CD4-positive, alpha-beta memory T cell (primary cell): ENCODE results near the gene PTPRJ. TPM values are rescaled to one million over a fixed set of nuclear protein-coding genes. Genes with fewer than 3 reads are reported as not detected.

Experiments
- CTCF ChIA-PET: fragments of 350-600 bp; sonication (Branson Sonifier 250); formaldehyde crosslinking; loops from one replicate; lab custom pipeline; 2021; ENCODE audit warnings: inconsistent platforms; ENCODE audit not compliant: partially characterized antibody; lab: Charles Lee
- POLR2A ChIA-PET: fragments of 350-600 bp; sonication (Branson Sonifier 250); formaldehyde crosslinking; loops from one replicate; lab custom pipeline; 2021; ENCODE audit not compliant: partially characterized antibody; lab: Charles Lee
- DNase-seq, 5 donors: peaks; one replicate each; pipeline versions ENCODE4 v3.0.0 to v3.0.0-alpha.2; 2020 to 2022; ENCODE audit warnings: mixed read lengths in 1 of 5
- H3K27ac ChIP-seq: one replicate; pipeline ENCODE4 v1.7.0; 2013; ENCODE audit warnings: low read depth, low read length
- H3K27me3 ChIP-seq: 2 replicates; pipeline ENCODE4 v1.7.0; 2013; ENCODE audit warnings: mild to moderate bottlenecking, low read length, moderate library complexity; ENCODE audit not compliant: insufficient read depth
- H3K36me3 ChIP-seq: 2 replicates; pipeline ENCODE4 v1.7.0; 2013; ENCODE audit warnings: mild to moderate bottlenecking, low read length, moderate library complexity; ENCODE audit not compliant: insufficient read depth
- H3K4me1 ChIP-seq: 2 replicates; pipeline ENCODE4 v1.7.0; 2013; ENCODE audit warnings: mild to moderate bottlenecking, low read length, moderate library complexity; ENCODE audit not compliant: insufficient read depth
- H3K4me3 ChIP-seq, 2 donors: one replicate each; pipeline ENCODE4 v1.7.0; 2013; ENCODE audit warnings: low read length in 2 of 2, mild to moderate bottlenecking in 1 of 2
- H3K9me3 ChIP-seq, 2 donors: one replicate each; pipeline ENCODE4 v1.7.0; 2013; ENCODE audit warnings: low read length in 2 of 2, control low read depth in 1 of 2; ENCODE audit not compliant: control insufficient read depth in 1 of 2
- H3K27ac Mint-ChIP-seq, 7 donors: one replicate each; pipeline ENCODE4 v1.8.0; 2020 to 2021; ENCODE audit warnings: mixed read lengths in 7 of 7, mild to moderate bottlenecking in 6 of 7, inconsistent platforms in 3 of 7, moderate library complexity in 3 of 7
- H3K27me3 Mint-ChIP-seq, 2 donors: one replicate each; pipeline ENCODE4 v1.8.0; 2020 to 2021; ENCODE audit warnings: mixed read lengths in 2 of 2
- H3K36me3 Mint-ChIP-seq, 2 donors: one replicate each; pipeline ENCODE4 v1.8.0; 2020 to 2021; ENCODE audit warnings: mixed read lengths in 2 of 2, inconsistent platforms in 1 of 2, mild to moderate bottlenecking in 1 of 2
- H3K4me1 Mint-ChIP-seq, 4 donors: one replicate each; pipeline ENCODE4 v1.8.0; 2020 to 2021; ENCODE audit warnings: mixed read lengths in 4 of 4, mild to moderate bottlenecking in 1 of 4
- H3K4me3 Mint-ChIP-seq, 8 donors: one replicate each; pipeline ENCODE4 v1.8.0; 2020 to 2021; ENCODE audit warnings: mixed read lengths in 8 of 8, mild to moderate bottlenecking in 7 of 8, moderate library complexity in 6 of 8, inconsistent platforms in 3 of 8
- H3K9me3 Mint-ChIP-seq, 8 donors: one replicate each; pipeline ENCODE4 v1.8.0; 2020 to 2021; ENCODE audit warnings: mixed read lengths in 8 of 8, mild to moderate bottlenecking in 5 of 8, inconsistent platforms in 3 of 8, moderate library complexity in 1 of 8
- intact Hi-C: fragments of 100-400 bp; cut with micrococcal nuclease; formaldehyde crosslinking; loops from one replicate; pipeline ENCODE4 v1.15.1; 2023
- polyA plus RNA-seq, 2 donors: library from polyadenylated mRNA; unstranded; fragments of 300-500 nt; fragmentation: Illumina TruSeq; gene quantifications; one replicate each; pipeline ENCODE4 v1.2.3, GENCODE V29; 2021
- total RNA-seq, 2 experiments: library from RNA; stranded (reverse); gene quantifications; one replicate each; pipeline ENCODE4 v1.2.3, GENCODE V29; 2021

Gene PTPRJ
- total and polyA plus RNA-seq, 4 experiments from 2014 or later = 3.3 to 57.9 (median 37.2) TPM

GRCh38 chr11:48001438-48002021, 21.2 kb downstream of the PTPRJ start:
- H3K9me3 ChIP-seq = no peaks in the 10 kb centered on the region
- Mint-ChIP-seq H3K4me1 (peaks cover 61 to 93% (median 80%) of the 10 kb centered on the region in 4 donors), H3K36me3 (peaks cover 0 to 1% of the 10 kb centered on the region in 2 donors), H3K9me3 (peaks cover 0 to 1% (median 0%) of the 10 kb centered on the region in 8 donors), H3K27me3 (no peaks in the 10 kb centered on the region), H3K27ac (peak overlapping the region; percentile 90 to 99 (median 97)), H3K4me3 (peak overlapping the region; percentile 66 to 93 (median 76))
- H3K4me3 ChIP-seq = peak overlapping the region in 1 of 2 donors; percentile 14
- CTCF ChIA-PET = interaction anchor here (0.8 to 5.0 kb wide), 12 partner anchors 9 to 107 kb away, joined by 3 to 29 read pairs (median 10); no protein-coding TSS in a partner anchor
- peak overlapping the region; percentile 65 for H3K27ac ChIP-seq
- H3K36me3 ChIP-seq = no peaks in the 10 kb centered on the region
- POLR2A ChIA-PET = interaction anchor here (0.6 to 15.6 kb wide), 21 partner anchors 8 to 109 kb away, joined by 3 to 296 read pairs (median 5); no protein-coding TSS in a partner anchor
- peak; percentile 90 to 97 (median 95) for DNase-seq
- H3K4me1 ChIP-seq = peaks cover 95% of the 10 kb centered on the region
- intact Hi-C loops = loop anchor here (1.0 to 5.0 kb wide), 7 partner anchors 12 to 234 kb away; partner anchors contain the start of genes FNBP4 and PTPRJ
- H3K27me3 ChIP-seq = no peaks in the 10 kb centered on the region

GRCh38 chr11:48002561-48002960, 22.2 kb downstream of the PTPRJ start:
- H3K36me3 Mint-ChIP-seq = no peaks in the 10 kb centered on the region
- H3K9me3 Mint-ChIP-seq = peaks cover 0 to 1% (median 0%) of the 10 kb centered on the region in 8 donors
- ChIA-PET CTCF (interaction anchor here (0.5 to 5.0 kb wide), 10 partner anchors 8 to 109 kb away, joined by 3 to 29 read pairs (median 10); no protein-coding TSS in a partner anchor), POLR2A (interaction anchor here (0.7 to 15.6 kb wide), 10 partner anchors 13 to 108 kb away, joined by 3 to 296 read pairs (median 5); no protein-coding TSS in a partner anchor)
- H3K4me3 Mint-ChIP-seq = peak overlapping the region in 7 of 8 donors; percentile 67 to 93 (median 77)
- peak in 1 of 5 donors; percentile 41 for DNase-seq
- H3K27me3 ChIP-seq = no peaks in the 10 kb centered on the region
- no peaks in the 10 kb centered on the region for H3K36me3 ChIP-seq
- peaks cover 61 to 92% (median 76%) of the 10 kb centered on the region in 4 donors for H3K4me1 Mint-ChIP-seq
- H3K4me3 ChIP-seq = peak overlapping the region in 1 of 2 donors; percentile 10
- no peaks in the 10 kb centered on the region for H3K9me3 ChIP-seq
- H3K4me1 ChIP-seq = peaks cover 95% of the 10 kb centered on the region
- H3K27ac Mint-ChIP-seq = peak overlapping the region; percentile 90 to 99 (median 97)
- intact Hi-C loops = loop anchor here (5.0 kb wide), 1 partner anchor 140 kb away; no protein-coding TSS in a partner anchor
- no peaks in the 10 kb centered on the region for H3K27me3 Mint-ChIP-seq
- H3K27ac ChIP-seq = peak overlapping the region; percentile 65

GRCh38 chr11:48003926-48004325, 23.6 kb downstream of the PTPRJ start:
- peak overlapping the region; percentile 87 to 98 (median 96) for H3K27ac Mint-ChIP-seq
- peaks cover 0 to 1% (median 0%) of the 10 kb centered on the region in 8 donors for H3K9me3 Mint-ChIP-seq
- Histone ChIP-seq H3K36me3 (no peaks in the 10 kb centered on the region), H3K9me3 (no peaks in the 10 kb centered on the region), H3K27me3 (no peaks in the 10 kb centered on the region), H3K27ac (peak overlapping the region; percentile 58), H3K4me1 (peaks cover 91% of the 10 kb centered on the region), H3K4me3 (no peak overlapping the region)
- H3K27me3 Mint-ChIP-seq = no peaks in the 10 kb centered on the region
- ChIA-PET CTCF (interaction anchor here (1.4 to 5.0 kb wide), 7 partner anchors 9 to 107 kb away, joined by 3 to 29 read pairs (median 6); no protein-coding TSS in a partner anchor), POLR2A (interaction anchor here (1.5 to 15.6 kb wide), 5 partner anchors 12 to 104 kb away, joined by 3 to 296 read pairs (median 64); no protein-coding TSS in a partner anchor)
- intact Hi-C loops = loop anchor here (5.0 kb wide), 1 partner anchor 142 kb away; no protein-coding TSS in a partner anchor
- no peak for DNase-seq
- H3K4me3 Mint-ChIP-seq = peak overlapping the region in 7 of 8 donors; percentile 58 to 91 (median 75)
- H3K4me1 Mint-ChIP-seq = peaks cover 57 to 89% (median 74%) of the 10 kb centered on the region in 4 donors
- H3K36me3 Mint-ChIP-seq = no peaks in the 10 kb centered on the region

- intact Hi-C loops = loop anchor here (5.0 kb wide), 1 partner anchor 142 kb away; no protein-coding TSS in a partner anchor
- Histone ChIP-seq H3K36me3 (no peaks in the 10 kb centered on the region), H3K4me1 (peaks cover 91% of the 10 kb centered on the region), H3K27me3 (no peaks in the 10 kb centered on the region), H3K27ac (peak overlapping the region; percentile 58), H3K4me3 (no peak overlapping the region), H3K9me3 (no peaks in the 10 kb centered on the region)
- peak overlapping the region; percentile 87 to 98 (median 96) for H3K27ac Mint-ChIP-seq
- H3K9me3 Mint-ChIP-seq = peaks cover 0 to 1% (median 0%) of the 10 kb centered on the region in 8 donors
- DNase-seq = peak in 1 of 5 donors; percentile 41
- ChIA-PET POLR2A (interaction anchor here (1.8 to 15.6 kb wide), 4 partner anchors 11 to 104 kb away, joined by 4 to 296 read pairs (median 124); no protein-coding TSS in a partner anchor), CTCF (interaction anchor here (1.4 to 5.0 kb wide), 6 partner anchors 16 to 106 kb away, joined by 3 to 29 read pairs (median 6); no protein-coding TSS in a partner anchor)
- no peaks in the 10 kb centered on the region for H3K27me3 Mint-ChIP-seq
- H3K36me3 Mint-ChIP-seq = no peaks in the 10 kb centered on the region
- peak overlapping the region in 7 of 8 donors; percentile 58 to 91 (median 75) for H3K4me3 Mint-ChIP-seq
- H3K4me1 Mint-ChIP-seq = peaks cover 57 to 89% (median 73%) of the 10 kb centered on the region in 4 donors
Measured at GRCh38 chr11:48004456-48004855, 24.1 kb downstream of the PTPRJ start.

GRCh38 chr11:48005136-48005535, 24.8 kb downstream of the PTPRJ start:
- H3K9me3 ChIP-seq = no peaks in the 10 kb centered on the region

GRCh38 chr11:48005831-48006270, 25.5 kb downstream of the PTPRJ start:
- CTCF ChIA-PET = interaction anchor here (0.6 to 2.8 kb wide), 9 partner anchors 8 to 153 kb away, joined by 3 to 10 read pairs (median 4); no protein-coding TSS in a partner anchor
- peak overlapping the region; percentile 4 to 31 for H3K4me3 ChIP-seq

More at GRCh38 chr11:48005136-48005535, 24.8 kb downstream of the PTPRJ start:
- ChIA-PET CTCF (interaction anchor here (0.6 to 2.8 kb wide), 8 partner anchors 9 to 152 kb away, joined by 3 to 10 read pairs (median 4); no protein-coding TSS in a partner anchor), POLR2A (interaction anchor here (0.8 to 15.6 kb wide), 5 partner anchors 9 to 53 kb away, joined by 3 to 296 read pairs (median 16); partner anchors contain the start of gene PTPRJ)
- peak in 3 of 5 donors; percentile 50 to 79 (median 59) for DNase-seq
- H3K4me3 Mint-ChIP-seq = peak overlapping the region; percentile 58 to 91 (median 78)
- H3K4me1 Mint-ChIP-seq = peaks cover 58 to 87% (median 73%) of the 10 kb centered on the region in 4 donors
- H3K27me3 Mint-ChIP-seq = no peaks in the 10 kb centered on the region
- peak overlapping the region; percentile 87 to 98 (median 96) for H3K27ac Mint-ChIP-seq
- intact Hi-C loops = no loop called here
- H3K27ac ChIP-seq = peak overlapping the region; percentile 58
- H3K36me3 Mint-ChIP-seq = no peaks in the 10 kb centered on the region
- peaks cover 0 to 1% (median 0%) of the 10 kb centered on the region in 8 donors for H3K9me3 Mint-ChIP-seq
- H3K36me3 ChIP-seq = no peaks in the 10 kb centered on the region
- no peaks in the 10 kb centered on the region for H3K27me3 ChIP-seq
- H3K4me1 ChIP-seq = peaks cover 91% of the 10 kb centered on the region
- peak overlapping the region in 1 of 2 donors; percentile 4 for H3K4me3 ChIP-seq

More at GRCh38 chr11:48005831-48006270, 25.5 kb downstream of the PTPRJ start:
- H3K36me3 Mint-ChIP-seq = no peaks in the 10 kb centered on the region
- H3K4me3 Mint-ChIP-seq = peak overlapping the region; percentile 58 to 91 (median 78)
- no peaks in the 10 kb centered on the region for H3K27me3 Mint-ChIP-seq
- Histone ChIP-seq H3K27me3 (no peaks in the 10 kb centered on the region), H3K4me1 (peaks cover 86% of the 10 kb centered on the region), H3K36me3 (no peaks in the 10 kb centered on the region), H3K27ac (peak overlapping the region; percentile 58), H3K9me3 (no peaks in the 10 kb centered on the region)
- POLR2A ChIA-PET = interaction anchor here (0.8 to 15.6 kb wide), 9 partner anchors 8 to 95 kb away, joined by 3 to 296 read pairs (median 4); partner anchors contain the start of gene PTPRJ
- intact Hi-C loops = no loop called here
- H3K9me3 Mint-ChIP-seq = peaks cover 0 to 1% (median 0%) of the 10 kb centered on the region in 8 donors
- peak in 1 of 5 donors; percentile 46 for DNase-seq
- peak overlapping the region; percentile 87 to 98 (median 96) for H3K27ac Mint-ChIP-seq
- H3K4me1 Mint-ChIP-seq = peaks cover 53 to 82% (median 69%) of the 10 kb centered on the region in 4 donors
